B cell (primary cell): ENCODE measurements around the gene ACADM.
"Not testable (repeated sequence)": the region's sequence is repeated elsewhere in the genome, so short reads cannot be mapped to it uniquely, and the experiment has no call there.

Source experiments
- EZH2 ChIP-seq: IDR thresholded peaks from 2 replicates; pipeline ENCODE4 v1.6.1; 2012; ENCODE audit warnings: borderline replicate concordance, low read depth, mild to moderate bottlenecking, moderate library complexity, low read length; ENCODE audit not compliant: insufficient read depth, poor library complexity, severe bottlenecking
- TF ChIP-seq, protein P1 (sequence below): fragments of 200-600 bp; IDR thresholded peaks from one replicate; pipeline ENCODE4 v1.8.0; 2022; ENCODE audit warnings: antibody characterized with exemption, mild to moderate bottlenecking

DNA sequence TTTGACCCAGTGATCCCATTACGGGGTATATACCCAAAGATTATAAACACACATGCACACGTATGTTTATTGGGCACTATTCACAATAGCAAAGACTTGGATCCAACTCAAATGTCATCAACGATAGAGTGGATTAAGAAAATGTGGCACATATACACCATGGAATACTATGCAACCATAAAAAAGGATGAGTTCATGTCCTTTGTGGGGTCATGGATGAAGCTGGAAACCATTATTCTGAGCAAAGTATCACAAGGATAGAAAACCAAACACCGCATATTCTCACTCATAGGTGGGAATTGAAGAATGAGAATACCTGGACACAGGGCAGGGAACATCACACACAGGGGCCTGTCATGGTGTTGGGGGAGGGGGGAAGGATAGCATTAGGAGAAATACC lies 59.4 kb downstream of the ACADM start:
- TF ChIP-seq, protein P1, sequence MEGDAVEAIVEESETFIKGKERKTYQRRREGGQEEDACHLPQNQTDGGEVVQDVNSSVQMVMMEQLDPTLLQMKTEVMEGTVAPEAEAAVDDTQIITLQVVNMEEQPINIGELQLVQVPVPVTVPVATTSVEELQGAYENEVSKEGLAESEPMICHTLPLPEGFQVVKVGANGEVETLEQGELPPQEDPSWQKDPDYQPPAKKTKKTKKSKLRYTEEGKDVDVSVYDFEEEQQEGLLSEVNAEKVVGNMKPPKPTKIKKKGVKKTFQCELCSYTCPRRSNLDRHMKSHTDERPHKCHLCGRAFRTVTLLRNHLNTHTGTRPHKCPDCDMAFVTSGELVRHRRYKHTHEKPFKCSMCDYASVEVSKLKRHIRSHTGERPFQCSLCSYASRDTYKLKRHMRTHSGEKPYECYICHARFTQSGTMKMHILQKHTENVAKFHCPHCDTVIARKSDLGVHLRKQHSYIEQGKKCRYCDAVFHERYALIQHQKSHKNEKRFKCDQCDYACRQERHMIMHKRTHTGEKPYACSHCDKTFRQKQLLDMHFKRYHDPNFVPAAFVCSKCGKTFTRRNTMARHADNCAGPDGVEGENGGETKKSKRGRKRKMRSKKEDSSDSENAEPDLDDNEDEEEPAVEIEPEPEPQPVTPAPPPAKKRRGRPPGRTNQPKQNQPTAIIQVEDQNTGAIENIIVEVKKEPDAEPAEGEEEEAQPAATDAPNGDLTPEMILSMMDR, result not testable (repeated sequence)
- TF ChIP-seq EZH2, result not testable (repeated sequence)
